IPS DF 6.9 (cell line): ENCODE measurements around the gene PTPN14.

ENCODE experiments used
- DNase-seq: peaks from one replicate; pipeline ENCODE4 v3.0.0-alpha.2; 2013; ENCODE audit warnings: low read depth, low spot score
- H3K27ac ChIP-seq: one replicate; pipeline ENCODE4 v1.5.1; 2013; ENCODE audit warnings: low read length, control low read depth
- H3K27me3 ChIP-seq: 2 replicates; pipeline ENCODE4 v1.6.1; 2013; ENCODE audit warnings: mild to moderate bottlenecking, low read length; ENCODE audit not compliant: control insufficient read depth, insufficient read depth
- H3K36me3 ChIP-seq: 2 replicates; pipeline ENCODE4 v1.6.1; 2013; ENCODE audit warnings: low read length; ENCODE audit not compliant: control insufficient read depth, insufficient read depth
- H3K4me1 ChIP-seq: 2 replicates; pipeline ENCODE4 v1.6.1; 2013; ENCODE audit warnings: low read length; ENCODE audit not compliant: control insufficient read depth, insufficient read depth
- H3K4me3 ChIP-seq: 2 replicates; pipeline ENCODE4 v1.5.1; 2013; ENCODE audit warnings: mild to moderate bottlenecking, low read length
- H3K9me3 ChIP-seq: 2 replicates; pipeline ENCODE4 v1.6.1; 2013; ENCODE audit warnings: low read length, inconsistent platforms; ENCODE audit not compliant: control insufficient read depth, insufficient read depth
- WGBS: extraction: QIAGEN DNeasy Blood & Tissue Kit; methylation state at CpG from one replicate; pipeline ENCODE4 v1.1.7; 2013; ENCODE audit warnings: mixed read lengths, missing lambda C conversion rate; ENCODE audit not compliant: insufficient read length, insufficient coverage; 5-methylcytosine and 5-hydroxymethylcytosine counted together

The PTPN14 gene

DNA sequence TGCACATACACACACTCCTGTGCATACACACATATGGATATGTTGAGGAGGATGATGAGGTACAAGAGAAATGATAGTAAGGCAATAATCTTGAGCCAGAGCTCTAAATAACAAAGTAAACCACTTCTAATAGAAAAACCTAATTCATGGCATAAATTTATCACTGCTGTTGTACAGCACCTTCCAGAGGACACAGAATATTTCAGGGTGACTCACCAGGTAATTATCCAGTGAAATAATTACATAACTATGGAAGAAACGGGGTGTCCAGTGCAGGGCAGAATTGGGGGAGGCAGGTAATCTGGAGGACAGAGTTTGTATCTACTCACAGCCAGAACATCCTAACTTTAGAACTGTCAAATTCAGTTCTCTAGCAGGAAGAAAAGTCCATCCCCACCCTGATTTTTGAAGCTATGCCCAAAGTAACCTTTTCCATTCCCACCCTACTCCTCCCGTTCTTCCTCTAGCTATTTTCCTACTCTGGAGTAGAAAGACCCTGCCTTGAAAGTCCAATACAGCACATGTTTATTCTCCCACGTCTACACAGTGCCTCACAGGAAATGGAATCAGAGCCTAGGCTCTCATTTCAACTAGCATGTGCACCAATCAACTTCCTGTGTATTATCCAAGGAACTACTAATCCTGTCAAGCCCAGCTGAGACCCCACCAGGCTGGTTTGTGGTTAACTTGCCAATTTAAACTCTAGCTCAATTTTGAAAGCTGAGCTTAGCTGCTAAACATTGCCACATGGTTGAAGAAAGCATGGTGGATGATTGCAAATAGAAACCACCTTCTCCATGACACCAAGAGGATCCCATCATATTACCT lies 96.6 kb downstream of the PTPN14 start:
- DNase-seq, result no peak
- Histone ChIP-seq H3K4me3 (no peak overlapping the region), H3K4me1 (peaks cover 7% of the 10 kb centered on the region), H3K36me3 (no peaks in the 10 kb centered on the region), H3K27me3 (no peaks in the 10 kb centered on the region), H3K9me3 (no peaks in the 10 kb centered on the region), H3K27ac (no peak overlapping the region)
- WGBS, result no CpG with 5 or more reads among the region's 3 CpGs

DNA sequence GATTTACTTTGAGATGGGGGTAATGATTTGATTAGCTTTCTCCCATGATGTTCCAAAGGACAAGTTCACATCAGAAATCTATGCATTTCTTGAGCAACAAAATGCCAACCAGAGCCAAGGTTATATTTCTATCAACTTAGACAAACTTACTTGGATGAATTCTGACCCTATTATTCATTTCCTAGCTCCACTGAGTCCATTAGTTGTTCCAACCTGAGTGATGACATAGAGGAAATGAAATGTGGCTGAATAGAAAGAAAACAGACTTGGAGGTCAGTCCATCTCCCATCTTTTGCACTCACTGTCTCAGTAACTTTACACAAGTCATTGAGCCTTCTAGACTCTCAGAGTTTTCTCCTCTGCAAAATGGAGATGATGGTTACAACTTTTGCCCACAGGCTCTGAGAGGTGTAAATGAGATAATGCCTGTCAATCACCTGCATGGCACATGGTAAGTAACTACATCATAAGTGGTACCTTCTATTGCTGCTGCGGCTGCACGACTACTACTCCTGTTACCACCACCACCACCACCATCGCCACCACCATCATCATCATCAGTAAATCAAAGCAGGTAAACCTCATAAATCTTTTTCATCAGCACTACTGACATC lies 98.2 kb downstream of the PTPN14 start:
- no peaks in the 10 kb centered on the region for H3K36me3 ChIP-seq
- H3K4me1 ChIP-seq, result peaks cover 7% of the 10 kb centered on the region
- WGBS, result no CpG with 5 or more reads among the region's 3 CpGs

DNA sequence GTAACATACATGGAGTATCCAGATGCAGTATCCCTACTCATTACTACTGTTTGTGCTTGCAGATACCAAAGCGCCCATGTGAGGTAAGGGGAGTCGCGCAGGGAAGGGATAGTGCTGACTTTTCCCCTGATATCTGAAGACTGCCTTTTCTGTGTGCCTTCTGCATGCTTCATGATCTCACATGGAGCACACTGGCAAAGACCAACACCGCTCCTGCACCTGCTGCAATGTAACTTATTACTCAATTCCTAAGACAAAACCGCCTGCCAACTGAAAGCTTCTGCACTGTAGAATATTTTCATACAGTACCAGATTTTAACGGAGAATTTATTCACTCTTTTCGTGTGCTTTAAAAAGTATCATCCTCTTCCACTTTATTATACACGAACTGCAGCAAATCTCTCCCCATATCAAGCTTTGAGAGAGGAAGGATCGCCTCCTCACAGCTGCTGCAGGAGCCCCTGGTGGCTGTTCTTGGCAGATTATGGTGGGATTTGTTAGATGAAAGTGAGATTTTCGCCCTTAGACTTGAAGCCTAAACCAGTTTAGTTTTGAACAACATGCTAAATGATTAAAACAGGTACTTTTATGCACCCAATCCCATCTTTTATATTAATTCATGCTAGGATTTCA lies 99.1 kb downstream of the PTPN14 start:
- Histone ChIP-seq H3K9me3 (no peaks in the 10 kb centered on the region), H3K27ac (no peak overlapping the region), H3K36me3 (no peaks in the 10 kb centered on the region), H3K27me3 (no peaks in the 10 kb centered on the region), H3K4me1 (peaks cover 7% of the 10 kb centered on the region), H3K4me3 (no peak overlapping the region)
- no CpG with 5 or more reads among the region's 10 CpGs for WGBS
- DNase-seq, result no peak

More for the DNA sequence above, 98.2 kb downstream of the PTPN14 start:
- no peak overlapping the region for H3K4me3 ChIP-seq
- no peak overlapping the region for H3K27ac ChIP-seq
- no peak for DNase-seq
- H3K9me3 ChIP-seq, result no peaks in the 10 kb centered on the region
- H3K27me3 ChIP-seq, result no peaks in the 10 kb centered on the region

DNA sequence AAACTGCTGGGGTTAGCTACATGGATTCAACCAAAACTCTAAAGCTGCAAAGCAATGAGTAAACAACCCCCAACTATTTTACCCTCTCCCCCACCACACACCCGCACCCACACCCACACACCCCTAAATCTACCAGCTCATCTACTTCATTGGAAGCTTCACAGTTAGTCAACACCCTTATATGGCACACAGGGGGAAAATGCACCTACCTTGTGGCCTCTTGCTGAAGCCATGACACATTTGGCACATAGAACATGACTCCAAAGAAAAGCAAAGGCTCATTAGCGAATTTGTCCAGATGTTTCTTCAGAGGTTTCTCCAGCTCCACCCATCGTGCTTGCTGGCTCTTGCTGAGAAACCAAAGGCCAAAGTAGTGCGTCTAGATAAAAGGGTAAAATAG lies 99.8 kb downstream of the PTPN14 start:
- no peak overlapping the region for H3K27ac ChIP-seq
- H3K27me3 ChIP-seq, result no peaks in the 10 kb centered on the region
- no peak overlapping the region for H3K4me3 ChIP-seq
- 100% methylated on average over 1 of the region's 4 CpGs for WGBS
- H3K9me3 ChIP-seq, result no peaks in the 10 kb centered on the region
- DNase-seq, result no peak
- H3K36me3 ChIP-seq, result no peaks in the 10 kb centered on the region
- H3K4me1 ChIP-seq, result peaks cover 7% of the 10 kb centered on the region

DNA sequence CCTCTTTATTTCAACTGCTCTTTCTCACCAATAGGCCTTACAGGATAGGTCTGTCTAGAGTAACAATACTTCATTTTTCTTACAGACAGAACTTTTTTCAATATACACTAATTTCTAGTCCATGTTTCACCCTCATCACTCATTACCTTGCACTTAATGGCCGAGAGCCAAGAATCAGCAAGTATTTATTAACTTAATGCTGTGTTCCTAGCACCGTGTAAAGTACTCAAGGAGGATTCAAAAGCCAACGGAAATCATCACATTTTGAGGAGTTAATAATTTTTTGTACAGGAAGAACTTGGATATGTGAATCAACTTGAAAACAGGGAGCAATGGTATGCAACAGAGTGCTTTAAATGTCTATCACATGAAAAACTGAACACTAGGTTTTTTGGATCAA lies 102.0 kb downstream of the PTPN14 start:
- no peaks in the 10 kb centered on the region for H3K27me3 ChIP-seq
- peaks cover 7% of the 10 kb centered on the region for H3K4me1 ChIP-seq
- WGBS, result no CpG with 5 or more reads among the region's 3 CpGs
- no peaks in the 10 kb centered on the region for H3K36me3 ChIP-seq
- no peak overlapping the region for H3K4me3 ChIP-seq
- no peak for DNase-seq
- no peak overlapping the region for H3K27ac ChIP-seq
- H3K9me3 ChIP-seq, result no peaks in the 10 kb centered on the region

DNA sequence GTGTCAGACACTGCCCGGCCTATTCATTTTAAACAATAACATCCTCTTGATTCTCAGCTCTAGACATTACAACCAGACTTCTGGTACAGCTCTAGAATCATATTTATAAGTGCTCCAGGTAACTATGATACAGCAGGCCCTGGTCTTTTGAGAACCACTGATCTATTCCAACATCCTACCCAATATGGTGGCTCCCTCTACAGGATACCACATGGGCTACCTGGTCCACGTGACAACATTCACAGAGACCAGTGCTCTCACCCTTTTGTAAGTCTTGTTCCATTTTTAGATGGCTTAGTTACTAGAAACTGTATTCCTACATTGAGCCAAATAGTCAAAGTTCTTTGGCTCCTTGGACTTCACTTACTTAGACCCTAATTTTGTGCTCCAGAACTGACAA lies 102.9 kb downstream of the PTPN14 start:
- Histone ChIP-seq H3K27me3 (no peaks in the 10 kb centered on the region), H3K4me3 (no peak overlapping the region), H3K36me3 (no peaks in the 10 kb centered on the region), H3K27ac (no peak overlapping the region), H3K4me1 (peaks cover 8% of the 10 kb centered on the region), H3K9me3 (no peaks in the 10 kb centered on the region)
- no CpG with 5 or more reads among the region's 2 CpGs for WGBS
- no peak for DNase-seq

DNA sequence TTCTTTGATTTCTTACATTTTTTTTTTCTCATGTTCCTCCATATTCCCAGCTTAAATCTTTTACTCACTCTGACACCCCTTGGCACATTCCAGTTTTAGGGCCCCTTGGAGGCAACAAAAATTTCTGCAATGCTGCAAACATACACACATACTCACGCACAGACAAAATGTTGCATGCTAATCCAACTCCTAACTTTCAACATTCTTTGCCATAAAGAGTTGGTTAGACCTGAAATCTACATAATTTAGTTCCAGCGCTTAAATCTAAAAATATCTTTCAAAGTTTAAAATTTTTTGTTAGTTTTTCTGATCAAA lies 103.9 kb downstream of the PTPN14 start:
- Histone ChIP-seq H3K27ac (peak overlapping the region; percentile 32), H3K4me3 (no peak overlapping the region)

DNA sequence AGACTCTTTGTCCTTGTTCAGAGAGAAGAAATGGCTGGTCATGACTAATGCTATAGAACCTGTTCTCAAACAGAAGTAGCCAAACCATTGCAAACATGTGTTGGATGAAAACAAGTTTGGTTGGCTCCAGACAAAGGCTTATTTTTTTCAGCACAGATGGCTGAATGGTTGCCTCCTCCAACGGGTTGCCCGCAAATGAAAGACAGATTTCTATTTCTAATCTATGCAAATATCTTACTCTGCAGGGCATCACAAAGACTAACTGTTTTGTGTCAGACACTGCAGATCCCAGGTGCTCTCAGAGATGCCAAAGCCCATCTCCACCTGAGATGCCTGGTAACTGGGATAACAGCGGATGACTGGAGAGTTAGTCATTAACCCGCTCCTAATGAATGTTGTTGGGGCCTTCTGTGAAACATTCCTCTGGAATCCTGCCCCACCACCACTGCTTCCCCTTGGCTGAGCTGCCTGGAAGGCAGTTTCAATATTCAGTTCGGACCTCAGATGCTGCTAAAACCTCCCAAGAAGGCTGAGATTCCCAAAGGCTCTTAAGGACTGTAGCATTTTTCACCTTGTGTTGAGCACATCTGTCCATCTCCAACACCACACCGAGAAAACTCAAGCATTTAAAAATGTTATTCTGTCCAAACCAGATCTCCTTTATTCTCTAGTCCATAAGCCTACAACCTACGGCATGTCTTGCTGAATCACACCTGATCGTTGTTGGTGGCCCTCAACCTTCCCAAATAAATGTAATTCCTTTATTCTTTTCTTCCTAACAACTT lies 104.4 kb downstream of the PTPN14 start:
- Histone ChIP-seq H3K36me3 (no peaks in the 10 kb centered on the region), H3K4me3 (no peak overlapping the region), H3K4me1 (peaks cover 5% of the 10 kb centered on the region), H3K9me3 (no peaks in the 10 kb centered on the region), H3K27ac (peak overlapping the region; percentile 32), H3K27me3 (no peaks in the 10 kb centered on the region)
- peak; percentile 82 for DNase-seq
- WGBS, result no CpG with 5 or more reads among the region's 8 CpGs

More for the DNA sequence above, 103.9 kb downstream of the PTPN14 start:
- H3K36me3 ChIP-seq, result no peaks in the 10 kb centered on the region
- DNase-seq, result no peak
- WGBS, result no CpG with 5 or more reads among the region's 2 CpGs
- no peaks in the 10 kb centered on the region for H3K27me3 ChIP-seq
- no peaks in the 10 kb centered on the region for H3K9me3 ChIP-seq
- peaks cover 5% of the 10 kb centered on the region for H3K4me1 ChIP-seq

DNA sequence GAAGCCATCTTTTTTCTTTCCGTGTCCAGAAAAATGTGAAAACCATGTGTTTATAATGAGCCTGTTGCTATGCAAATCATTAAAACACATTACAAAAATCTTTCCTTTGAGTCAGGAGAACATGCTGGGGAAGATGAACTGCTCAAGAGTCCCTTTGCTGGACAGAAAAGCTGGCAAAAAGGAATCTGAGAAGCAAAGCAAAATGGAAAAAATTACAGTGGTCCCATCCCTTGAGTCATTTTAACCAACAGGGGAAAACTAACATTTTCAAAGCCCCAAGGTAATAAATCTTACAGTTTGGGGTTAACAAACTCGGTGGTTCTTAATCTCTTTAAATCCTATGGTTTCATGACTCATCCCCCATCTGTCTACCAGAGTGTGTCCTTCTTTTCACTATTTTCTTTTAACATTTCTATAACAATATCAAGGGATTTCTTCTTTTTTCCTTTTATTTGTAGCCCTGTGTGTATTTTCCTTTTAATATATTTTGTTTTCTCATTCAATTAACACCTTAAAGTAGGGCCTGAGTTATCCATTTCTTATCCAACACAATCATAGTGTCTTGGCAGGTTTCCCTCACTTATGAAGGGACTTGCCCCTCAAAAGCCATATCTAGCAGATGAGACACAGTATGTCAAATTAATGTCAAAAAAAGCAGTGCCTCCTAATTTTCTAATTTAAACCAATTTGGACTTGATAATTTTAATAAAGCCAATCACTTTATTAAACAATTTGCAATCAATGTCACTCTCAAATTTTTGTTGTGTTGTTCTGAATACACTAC lies 105.4 kb downstream of the PTPN14 start:
- H3K36me3 ChIP-seq, result no peaks in the 10 kb centered on the region
- no peaks in the 10 kb centered on the region for H3K9me3 ChIP-seq
- no peaks in the 10 kb centered on the region for H3K27me3 ChIP-seq
- no peak overlapping the region for H3K27ac ChIP-seq
- DNase-seq, result no peak
- WGBS, result no CpG with 5 or more reads among the region's 2 CpGs
- peaks cover 5% of the 10 kb centered on the region for H3K4me1 ChIP-seq
- no peak overlapping the region for H3K4me3 ChIP-seq

DNA sequence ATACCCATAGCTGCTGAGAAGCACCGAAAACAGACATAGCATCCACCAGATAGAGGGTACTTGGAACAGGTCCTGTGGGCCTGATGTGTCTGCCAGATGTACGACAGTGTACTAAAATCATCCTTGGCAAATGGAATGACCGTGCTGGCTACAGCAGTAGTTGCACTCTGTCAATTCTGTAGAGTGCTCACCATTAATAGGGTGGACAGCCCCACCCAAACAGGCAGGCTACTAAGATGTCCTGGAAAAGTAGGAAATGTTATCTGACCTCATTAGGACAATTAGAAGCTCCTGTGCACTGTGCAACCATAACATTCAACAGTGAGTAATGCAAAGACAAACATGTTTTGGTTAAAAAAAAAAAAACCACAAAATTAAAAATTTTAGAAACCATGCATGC lies 106.2 kb downstream of the PTPN14 start:
- no peak for DNase-seq
- no CpG with 5 or more reads among the region's 3 CpGs for WGBS

More for the DNA sequence above, 106.2 kb downstream of the PTPN14 start:
- Histone ChIP-seq H3K27ac (no peak overlapping the region), H3K27me3 (no peaks in the 10 kb centered on the region), H3K4me1 (peaks cover 5% of the 10 kb centered on the region), H3K4me3 (no peak overlapping the region), H3K36me3 (no peaks in the 10 kb centered on the region), H3K9me3 (no peaks in the 10 kb centered on the region)
